ENCODE data around the gene OR10A4. TPM values are rescaled to one million over a fixed set of nuclear protein-coding genes. Genes with fewer than 3 reads are reported as not detected.
"Not testable (repeated sequence)": the region's sequence is repeated elsewhere in the genome, so short reads cannot be mapped to it uniquely, and the experiment has no call there.

Gene OR10A4
- total RNA-seq, 1 donor from 2014 or later: not detected

- ATAC-seq: no peak
These were observed 24.0 kb downstream of the OR10A4 start for GRCh38 chr11:6900327-6900999.

- not testable (repeated sequence) for ATAC-seq
These were observed 28.4 kb downstream of the OR10A4 start for GRCh38 chr11:6904804-6905203.

- ATAC-seq: no peak
These were observed 35.0 kb downstream of the OR10A4 start for GRCh38 chr11:6911378-6911777.

GRCh38 chr11:6911948-6912347, 35.5 kb downstream of the OR10A4 start:
- ATAC-seq: peak; percentile 11

GRCh38 chr11:6919698-6920097, 43.3 kb downstream of the OR10A4 start:
- ATAC-seq: no peak

- no peak for ATAC-seq
These were observed 44.3 kb downstream of the OR10A4 start, which contains the start of gene OR2D3 for GRCh38 chr11:6920702-6921101. Gene OR2D3 (plus strand): TSS chr11:6921002. CDS start chr11:6921002, 0 bp downstream.

- no peak for ATAC-seq
These were observed 48.7 kb downstream of the OR10A4 start for GRCh38 chr11:6925007-6925577.

GRCh38 chr11:6925636-6926207, 49.3 kb downstream of the OR10A4 start:
- peak; percentile 83 for ATAC-seq

- ATAC-seq: peak; percentile 92
These were observed 50.0 kb downstream of the OR10A4 start, which contains the start of gene ZNF215 for GRCh38 chr11:6926208-6927029. Gene ZNF215 (plus strand): TSS chr11:6926426. CDS start chr11:6932273, 5,847 bp downstream.

GRCh38 chr11:6927030-6927617, 50.7 kb downstream of the OR10A4 start:
- no peak for ATAC-seq

Other genes with a start within 250 kb of the OR10A4 start
- 1.4 TPM for gene DCHS1, start 220.8 kb upstream of the OR10A4 start, total RNA-seq
- gene MRPL17, start 193.3 kb upstream of the OR10A4 start, total RNA-seq: 37.1 TPM
- 0.04 TPM for gene OR2AG2, start 104.6 kb upstream of the OR10A4 start, total RNA-seq
- not detected for gene OR2AG1, start 93.6 kb upstream of the OR10A4 start, total RNA-seq
- gene OR6A2, start 76.9 kb upstream of the OR10A4 start, total RNA-seq: 0.08 TPM
- not detected for gene OR10A5, start 30.9 kb upstream of the OR10A4 start, total RNA-seq
- not detected for gene OR10A2, start 13.6 kb upstream of the OR10A4 start, total RNA-seq
- gene OR2D2, start 15.9 kb downstream of the OR10A4 start, total RNA-seq: 0.20 TPM
- not detected for gene OR2D3, start 44.4 kb downstream of the OR10A4 start, total RNA-seq
- gene ZNF215, start 49.8 kb downstream of the OR10A4 start, total RNA-seq: 2.2 TPM
- 0.88 TPM for gene ZNF214, start 143.7 kb downstream of the OR10A4 start, total RNA-seq
- gene NLRP14, start 143.9 kb downstream of the OR10A4 start, total RNA-seq: not detected
- not detected for gene RBMXL2, start 212.4 kb downstream of the OR10A4 start, total RNA-seq

Measured in esophagus mucosa (tissue), 1 donor.